HUES6 (cell line): Measurements from ENCODE around the gene PARL.

ENCODE experiments used
- H3K27ac ChIP-seq: 2 replicates; pipeline ENCODE4 v1.7.0; 2013; ENCODE audit warnings: low read depth, mild to moderate bottlenecking, low read length, inconsistent platforms
- H3K27me3 ChIP-seq: 2 replicates; pipeline ENCODE4 v1.6.1; 2013; ENCODE audit warnings: low read length; ENCODE audit not compliant: control insufficient read depth, insufficient read depth
- H3K36me3 ChIP-seq: 2 replicates; pipeline ENCODE4 v1.6.1; 2013; ENCODE audit warnings: low read length; ENCODE audit not compliant: control insufficient read depth, insufficient read depth
- H3K4me1 ChIP-seq: 2 replicates; pipeline ENCODE4 v1.6.1; 2013; ENCODE audit warnings: low read length; ENCODE audit not compliant: control insufficient read depth, insufficient read depth
- H3K4me3 ChIP-seq: 2 replicates; pipeline ENCODE4 v1.5.1; 2013; ENCODE audit warnings: low read depth, low read length
- H3K9ac ChIP-seq: one replicate; pipeline ENCODE4 v1.6.1; 2013; ENCODE audit warnings: mild to moderate bottlenecking, low read length
- H3K9me3 ChIP-seq: 2 replicates; pipeline ENCODE4 v1.6.1; 2013; ENCODE audit warnings: low read depth, low read length; ENCODE audit not compliant: control insufficient read depth, insufficient read depth

Gene PARL

DNA sequence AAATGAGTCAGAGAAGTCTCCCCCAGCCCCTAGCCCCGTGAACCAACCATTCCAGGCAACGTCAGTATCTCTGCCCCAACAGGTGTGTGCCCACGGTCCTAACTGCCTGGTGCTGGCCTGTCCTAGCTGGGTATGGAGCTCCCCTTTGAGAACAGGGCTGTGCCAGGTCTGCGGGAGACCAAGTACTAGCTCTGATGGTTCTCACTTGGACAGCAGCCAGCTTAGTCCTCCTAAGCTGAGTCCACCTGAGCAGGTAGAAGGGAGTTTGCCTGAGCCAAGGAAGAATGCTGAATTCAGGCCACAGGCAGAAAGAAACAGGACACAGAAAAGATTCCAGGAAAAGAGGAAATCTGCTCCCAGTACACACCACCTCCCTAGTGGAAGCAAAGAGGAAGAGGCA lies 33.1 kb upstream of the PARL start:
- Histone ChIP-seq H3K27me3 (no peaks in the 10 kb centered on the region), H3K9ac (no peak overlapping the region), H3K27ac (no peak overlapping the region), H3K4me1 (no peaks in the 10 kb centered on the region), H3K36me3 (peaks cover 22% of the 10 kb centered on the region), H3K4me3 (no peak overlapping the region), H3K9me3 (no peaks in the 10 kb centered on the region)

DNA sequence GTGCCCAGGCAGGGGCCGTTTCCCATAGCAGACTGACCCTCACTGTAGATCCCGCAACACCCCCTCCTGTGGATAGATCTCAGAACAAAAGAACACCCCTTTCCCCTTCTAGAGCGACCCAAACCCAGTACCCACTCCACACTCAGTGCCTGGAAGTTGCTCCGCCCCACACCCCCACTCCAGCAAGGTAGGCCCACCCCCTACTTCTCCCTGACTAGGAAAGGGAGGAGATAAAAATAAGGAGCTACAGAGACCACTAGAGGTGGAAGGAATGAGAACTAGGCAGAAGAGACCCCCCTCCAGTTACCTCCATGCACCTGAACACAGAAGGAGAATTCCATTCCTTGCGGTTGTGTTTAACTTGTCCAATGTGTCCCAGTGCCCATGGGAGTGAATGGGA lies 30.2 kb upstream of the PARL start:
- Histone ChIP-seq H3K9ac (no peak overlapping the region), H3K4me3 (no peak overlapping the region), H3K4me1 (no peaks in the 10 kb centered on the region), H3K36me3 (peaks cover 4% of the 10 kb centered on the region; the same call in 1 of the 2 replicates), H3K27ac (no peak overlapping the region), H3K9me3 (no peaks in the 10 kb centered on the region), H3K27me3 (peaks cover 9% of the 10 kb centered on the region; the same call in 1 of the 2 replicates)

DNA sequence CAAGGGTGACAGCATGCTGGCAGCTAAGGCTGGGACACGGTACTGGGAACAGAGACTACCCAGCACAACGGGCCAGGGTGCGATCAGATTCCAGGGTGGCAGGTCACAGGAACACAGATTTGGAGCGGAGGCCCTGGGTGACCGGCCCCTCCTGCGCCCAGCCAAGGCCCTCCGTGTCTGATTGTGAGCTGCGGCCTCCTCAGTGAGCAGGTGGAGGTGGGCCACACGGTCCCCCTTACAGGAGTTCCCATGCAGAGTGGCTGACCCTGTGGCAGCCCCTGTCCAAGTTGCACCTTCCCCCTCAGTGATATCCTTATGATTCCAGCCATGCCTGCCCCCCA lies 28.9 kb upstream of the PARL start:
- no peak overlapping the region for H3K4me3 ChIP-seq
- no peaks in the 10 kb centered on the region for H3K9me3 ChIP-seq
- peaks cover 9% of the 10 kb centered on the region; the same call in 1 of the 2 replicates for H3K27me3 ChIP-seq
- H3K4me1 ChIP-seq: no peaks in the 10 kb centered on the region
- no peaks in the 10 kb centered on the region for H3K36me3 ChIP-seq
- H3K9ac ChIP-seq: no peak overlapping the region
- no peak overlapping the region for H3K27ac ChIP-seq

DNA sequence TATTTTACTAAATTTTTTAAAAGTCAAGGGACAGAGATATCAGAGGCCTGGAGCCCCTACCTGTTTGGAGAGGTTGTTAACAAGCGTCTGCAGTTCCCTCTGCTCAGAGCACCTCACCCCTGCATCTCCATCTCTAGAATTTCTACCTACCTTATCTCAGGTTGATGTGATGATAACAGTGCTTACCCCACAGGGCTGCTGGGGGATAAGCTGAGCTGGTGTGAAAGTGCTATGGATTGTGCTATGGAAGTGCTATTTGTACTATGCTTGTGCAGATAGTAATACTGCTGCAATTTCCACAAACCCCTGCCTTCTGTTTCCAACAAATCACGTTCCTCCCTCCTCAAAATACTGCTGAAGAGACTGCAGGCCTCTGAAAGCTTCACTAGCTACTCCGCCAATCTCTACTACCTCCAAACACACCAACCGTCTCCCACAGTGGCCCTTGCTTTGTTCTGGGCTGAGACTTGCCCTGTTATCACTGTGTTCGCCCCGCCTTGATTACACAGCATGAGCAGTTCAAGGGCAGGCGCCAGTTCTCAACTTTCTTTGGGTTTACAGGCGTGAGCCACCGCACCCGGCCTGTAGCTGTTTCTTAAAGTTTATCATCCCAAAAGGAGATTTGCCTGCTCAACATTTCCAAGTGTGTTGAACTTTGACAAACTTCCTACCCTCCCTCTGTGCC lies 28.4 kb upstream of the PARL start:
- Histone ChIP-seq H3K4me1 (no peaks in the 10 kb centered on the region; the same call in 1 of the 2 replicates), H3K27ac (no peak overlapping the region)

DNA sequence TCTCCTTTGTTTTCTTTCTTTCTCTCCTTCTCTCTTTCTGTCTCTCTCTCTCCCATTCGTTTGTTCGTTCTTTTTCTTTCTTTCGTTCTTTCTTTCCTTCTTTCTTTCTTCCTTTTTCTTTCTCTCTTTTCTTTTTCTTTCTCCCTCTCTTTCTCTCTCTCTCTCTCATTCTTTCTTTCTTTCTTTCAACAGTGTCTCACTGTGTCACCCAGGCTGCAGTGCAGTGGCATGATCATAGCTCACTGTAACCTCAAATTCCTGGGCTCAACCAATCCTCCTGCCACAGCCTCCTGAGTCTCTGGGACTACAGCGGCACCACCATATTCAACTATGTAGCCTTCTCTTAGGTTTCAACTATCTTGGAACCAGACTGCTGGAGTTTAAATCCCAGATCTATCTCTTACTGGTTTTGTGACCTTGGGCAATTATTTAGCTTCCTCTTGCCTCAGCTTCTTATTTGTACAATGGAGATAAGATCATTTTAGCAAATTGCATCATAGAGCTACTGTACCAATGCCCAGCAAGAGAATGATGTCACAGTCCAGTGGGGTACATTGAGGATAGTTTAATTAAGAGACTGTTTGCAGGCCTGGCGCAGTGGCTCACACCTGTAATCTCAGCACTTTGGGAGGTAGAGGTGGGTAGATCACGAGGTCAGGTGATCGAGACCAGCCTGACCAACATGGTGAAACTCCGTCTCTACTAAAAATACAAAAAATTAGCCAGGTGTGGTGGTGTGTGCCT lies 27.3 kb upstream of the PARL start:
- Histone ChIP-seq H3K9me3 (no peaks in the 10 kb centered on the region), H3K27ac (no peak overlapping the region), H3K4me3 (no peak overlapping the region), H3K9ac (no peak overlapping the region), H3K36me3 (no peaks in the 10 kb centered on the region), H3K27me3 (peaks cover 9% of the 10 kb centered on the region; the same call in 1 of the 2 replicates), H3K4me1 (no peaks in the 10 kb centered on the region; the same call in 1 of the 2 replicates)

More for the DNA sequence above, 28.4 kb upstream of the PARL start:
- Histone ChIP-seq H3K9me3 (no peaks in the 10 kb centered on the region), H3K36me3 (no peaks in the 10 kb centered on the region), H3K9ac (no peak overlapping the region), H3K27me3 (peaks cover 9% of the 10 kb centered on the region; the same call in 1 of the 2 replicates), H3K4me3 (no peak overlapping the region)

DNA sequence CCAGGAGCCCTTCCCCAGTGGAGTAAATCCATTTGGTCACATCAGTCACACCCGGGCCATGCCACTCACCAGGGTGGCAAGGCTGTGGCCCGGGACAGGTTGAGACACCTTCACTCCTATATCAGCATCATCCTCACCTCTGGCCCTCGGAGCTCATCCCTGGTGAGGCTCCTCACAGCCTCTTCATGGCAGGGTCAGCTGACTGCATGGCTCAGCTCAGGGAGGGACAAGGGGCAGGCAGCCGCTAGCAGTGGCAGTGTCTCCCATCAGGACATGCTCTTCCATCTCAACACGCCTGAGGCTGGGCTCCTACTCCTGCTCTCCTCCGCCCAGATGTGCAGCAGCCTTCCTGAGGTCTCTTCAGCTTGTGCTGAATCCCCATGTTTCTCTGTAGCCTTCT lies 26.4 kb upstream of the PARL start:
- H3K4me3 ChIP-seq: no peak overlapping the region
- H3K9ac ChIP-seq: no peak overlapping the region
- no peaks in the 10 kb centered on the region for H3K36me3 ChIP-seq
- no peaks in the 10 kb centered on the region for H3K9me3 ChIP-seq
- peaks cover 9% of the 10 kb centered on the region; the same call in 1 of the 2 replicates for H3K27me3 ChIP-seq
- H3K4me1 ChIP-seq: no peaks in the 10 kb centered on the region; the same call in 1 of the 2 replicates
- no peak overlapping the region for H3K27ac ChIP-seq

DNA sequence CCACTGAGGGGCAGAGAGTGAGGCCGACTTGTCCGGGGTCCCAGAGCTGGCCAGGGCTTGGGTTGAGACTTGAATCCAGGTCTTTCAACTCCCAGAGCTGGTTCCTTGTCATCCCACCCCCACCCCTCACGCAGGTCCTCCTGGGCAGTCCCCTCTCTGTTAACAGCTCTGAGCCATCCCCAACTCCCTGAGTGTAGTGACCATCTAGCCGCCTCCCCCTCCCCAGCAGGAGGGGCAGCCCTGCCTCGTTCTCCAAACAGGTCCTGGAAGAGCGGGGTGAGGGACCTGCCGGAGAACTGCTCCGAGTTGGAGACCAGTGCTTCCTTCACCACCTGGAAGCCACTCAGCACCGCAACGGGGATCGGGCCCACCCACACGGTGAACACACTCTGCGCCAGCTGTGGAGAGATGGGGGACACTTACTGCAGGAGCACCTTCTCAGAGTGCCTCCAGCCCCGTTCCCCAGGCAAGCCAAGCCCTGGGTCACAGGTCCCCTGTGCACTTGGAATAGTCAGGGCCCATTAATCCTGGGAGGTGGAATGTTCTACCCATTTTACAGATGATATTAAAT lies 24.4 kb upstream of the PARL start:
- Histone ChIP-seq H3K9me3 (no peaks in the 10 kb centered on the region), H3K4me1 (no peaks in the 10 kb centered on the region; the same call in 1 of the 2 replicates), H3K9ac (no peak overlapping the region), H3K27me3 (peaks cover 9% of the 10 kb centered on the region; the same call in 1 of the 2 replicates), H3K36me3 (no peaks in the 10 kb centered on the region), H3K4me3 (no peak overlapping the region), H3K27ac (no peak overlapping the region)

DNA sequence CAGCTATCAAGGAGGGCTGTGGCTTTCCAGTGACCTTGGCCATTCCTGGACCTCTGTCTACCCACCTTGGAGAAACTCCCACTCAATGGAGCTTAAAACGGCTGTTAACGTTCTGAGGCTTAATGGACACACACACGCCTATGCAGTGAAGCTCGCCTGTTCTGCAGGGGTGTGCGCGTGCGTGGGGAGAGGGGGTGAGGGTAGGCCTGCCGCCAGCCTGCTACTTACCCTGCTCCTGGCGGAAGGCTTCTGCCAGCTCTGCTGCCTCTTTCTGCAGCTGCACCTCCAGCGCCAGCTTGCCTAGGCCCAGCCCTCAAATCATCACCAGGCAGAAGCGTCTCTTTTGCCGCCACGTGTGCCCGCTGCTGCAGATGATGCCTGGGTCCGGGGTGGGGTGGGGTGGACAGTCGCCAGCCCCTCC lies 23.2 kb upstream of the PARL start:
- H3K27ac ChIP-seq: no peak overlapping the region
- peaks cover 9% of the 10 kb centered on the region; the same call in 1 of the 2 replicates for H3K27me3 ChIP-seq
- H3K9ac ChIP-seq: no peak overlapping the region
- H3K9me3 ChIP-seq: no peaks in the 10 kb centered on the region
- H3K36me3 ChIP-seq: no peaks in the 10 kb centered on the region
- no peak overlapping the region for H3K4me3 ChIP-seq
- H3K4me1 ChIP-seq: no peaks in the 10 kb centered on the region; the same call in 1 of the 2 replicates

DNA sequence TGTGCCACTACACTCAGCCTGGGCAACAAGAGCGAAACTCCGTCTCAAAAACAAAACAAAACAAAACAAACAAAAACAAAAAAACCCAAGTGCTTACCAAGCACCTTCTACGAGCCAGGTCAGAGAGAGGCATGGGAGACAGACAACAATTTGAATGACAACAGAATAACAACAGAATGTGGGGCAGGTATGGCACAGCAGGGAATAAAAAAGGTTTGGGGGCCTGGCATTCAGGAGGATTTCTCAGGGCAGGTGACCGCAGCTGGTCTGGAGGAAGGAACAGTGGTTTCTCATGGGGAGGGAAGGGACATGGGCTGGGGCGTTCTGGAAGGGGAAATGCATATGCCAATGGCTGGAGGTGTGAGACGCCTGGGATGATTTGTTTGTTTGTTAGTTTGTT lies 22.5 kb upstream of the PARL start:
- H3K27ac ChIP-seq: no peak overlapping the region
- no peak overlapping the region for H3K9ac ChIP-seq
- no peaks in the 10 kb centered on the region for H3K36me3 ChIP-seq
- no peaks in the 10 kb centered on the region; the same call in 1 of the 2 replicates for H3K4me1 ChIP-seq
- no peaks in the 10 kb centered on the region for H3K9me3 ChIP-seq
- H3K27me3 ChIP-seq: peaks cover 9% of the 10 kb centered on the region; the same call in 1 of the 2 replicates
- H3K4me3 ChIP-seq: no peak overlapping the region

DNA sequence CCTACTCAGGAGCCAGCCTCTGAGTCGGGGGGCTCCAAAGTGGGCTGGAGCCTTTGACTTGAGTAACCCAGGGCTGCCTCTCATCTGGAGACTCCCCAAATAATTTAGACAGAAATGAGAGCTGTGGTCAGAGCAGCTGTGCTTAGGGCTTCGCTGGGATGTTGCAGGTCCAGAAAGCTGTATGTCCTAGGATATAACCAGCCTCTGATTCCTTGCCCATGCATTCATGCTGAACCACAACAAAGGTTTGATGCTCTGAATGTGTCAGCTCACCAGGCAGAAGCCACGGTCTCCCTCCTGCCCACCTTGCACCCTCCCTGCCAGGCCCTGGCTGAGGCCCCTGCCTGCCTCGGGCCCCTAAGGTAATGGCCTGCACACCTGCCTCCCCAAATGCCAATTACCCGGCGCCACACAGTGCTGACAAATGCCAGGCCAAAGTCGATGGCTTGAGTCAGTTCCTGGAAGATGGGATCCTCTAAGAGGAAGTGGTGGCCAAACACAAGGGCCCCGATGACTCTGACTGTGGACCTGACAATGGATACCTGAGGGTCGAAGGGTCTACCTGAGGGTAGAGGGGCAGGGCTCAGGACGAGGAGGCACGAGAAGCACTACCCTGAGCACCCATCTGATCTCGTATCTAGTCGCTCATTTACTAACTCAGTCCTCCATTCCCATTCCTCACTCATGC lies 21.7 kb upstream of the PARL start:
- no peaks in the 10 kb centered on the region for H3K9me3 ChIP-seq

More for the DNA sequence above, 21.7 kb upstream of the PARL start:
- Histone ChIP-seq H3K4me1 (no peaks in the 10 kb centered on the region; the same call in 1 of the 2 replicates), H3K9ac (no peak overlapping the region), H3K27ac (no peak overlapping the region), H3K4me3 (no peak overlapping the region), H3K36me3 (no peaks in the 10 kb centered on the region), H3K27me3 (peaks cover 9% of the 10 kb centered on the region; the same call in 1 of the 2 replicates)
